Lower lobe of right lung (tissue), 2 donors: Measurements from ENCODE around the gene WDFY4. TPM values are rescaled to one million over a fixed set of nuclear protein-coding genes. Genes with fewer than 3 reads are reported as not detected.

Experiments used
- ATAC-seq, 2 donors: fragments of 200-7000 bp; cut with Tn5 transposase; one replicate each; pipeline ENCODE4 v1.9.1; 2020 to 2022; ENCODE audit warnings: mild to moderate bottlenecking in 2 of 2, moderate library complexity in 2 of 2
- DNase-seq: peaks from one replicate; pipeline ENCODE4 v3.0.0-alpha.2; 2020
- H3K27ac ChIP-seq: fragments of 200-600 bp; one replicate; pipeline ENCODE4 v1.8.0; 2022
- H3K27me3 ChIP-seq: fragments of 200-600 bp; one replicate; pipeline ENCODE4 v1.8.0; 2022; ENCODE audit warnings: low read depth
- H3K36me3 ChIP-seq: fragments of 200-600 bp; one replicate; pipeline ENCODE4 v1.8.0; 2022; ENCODE audit warnings: mild to moderate bottlenecking
- H3K4me1 ChIP-seq: fragments of 200-600 bp; one replicate; pipeline ENCODE4 v1.8.0; 2022
- H3K4me3 ChIP-seq: fragments of 200-600 bp; one replicate; pipeline ENCODE4 v1.8.0; 2022; ENCODE audit warnings: mild to moderate bottlenecking
- H3K9me3 ChIP-seq: fragments of 200-600 bp; one replicate; pipeline ENCODE4 v1.8.0; 2022
- CTCF ChIP-seq: fragments of 200-600 bp; IDR thresholded peaks from one replicate; pipeline ENCODE4 v1.8.0; 2022; ENCODE audit warnings: antibody characterized with exemption, mild to moderate bottlenecking
- intact Hi-C: fragments of 100-400 bp; cut with DNase I; formaldehyde crosslinking; loops from one replicate; pipeline ENCODE4 v1.11.0; 2022
- total RNA-seq: library from RNA; stranded (reverse); fragmentation: NEBNext Ultra II Directional; extraction: Animal tissue kit (Norgen Biotek cat#: 25700); gene quantifications from one replicate; pipeline ENCODE4 v1.2.1, GENCODE V29; 2021
- donor health status: DM: no; HTN: yes; CAD: no; lungs with severe emphysema.

WDFY4 gene
- total RNA-seq, 1 donor from 2014 or later = 44.4 TPM

- Histone ChIP-seq H3K4me3 (no peak overlapping the region), H3K9me3 (no peaks in the 10 kb centered on the region), H3K4me1 (peaks cover 8% of the 10 kb centered on the region), H3K27me3 (no peaks in the 10 kb centered on the region), H3K27ac (no peak overlapping the region), H3K36me3 (no peaks in the 10 kb centered on the region)
- intact Hi-C loops = no loop called here
- ATAC-seq (no peak), DNase-seq (no peak)
- no peak for TF ChIP-seq CTCF
These were observed 76.3 kb downstream of the WDFY4 start for GRCh38 chr10:48760983-48761382.

GRCh38 chr10:48762064-48763042 is 77.7 kb downstream of the WDFY4 start:
- no peak overlapping the region for H3K4me3 ChIP-seq

GRCh38 chr10:48763403-48763965 is 78.8 kb downstream of the WDFY4 start:
- no peak for DNase-seq
- no peaks in the 10 kb centered on the region for H3K9me3 ChIP-seq
- H3K4me1 ChIP-seq = peaks cover 8% of the 10 kb centered on the region
- H3K27me3 ChIP-seq = no peaks in the 10 kb centered on the region
- no peak overlapping the region for H3K4me3 ChIP-seq
- H3K27ac ChIP-seq = no peak overlapping the region
- no peaks in the 10 kb centered on the region for H3K36me3 ChIP-seq
- no peak for ATAC-seq
- TF ChIP-seq CTCF = no peak
- intact Hi-C loops = no loop called here

More at GRCh38 chr10:48762064-48763042, 77.7 kb downstream of the WDFY4 start:
- no peak overlapping the region for H3K27ac ChIP-seq
- H3K27me3 ChIP-seq = no peaks in the 10 kb centered on the region
- no peak for TF ChIP-seq CTCF
- ATAC-seq (no peak), DNase-seq (no peak)
- H3K9me3 ChIP-seq = no peaks in the 10 kb centered on the region
- H3K4me1 ChIP-seq = peaks cover 8% of the 10 kb centered on the region
- no peaks in the 10 kb centered on the region for H3K36me3 ChIP-seq
- intact Hi-C loops = no loop called here

- Histone ChIP-seq H3K36me3 (no peaks in the 10 kb centered on the region), H3K4me1 (no peaks in the 10 kb centered on the region), H3K9me3 (no peaks in the 10 kb centered on the region), H3K27ac (no peak overlapping the region), H3K4me3 (no peak overlapping the region), H3K27me3 (no peaks in the 10 kb centered on the region)
- intact Hi-C loops = no loop called here
- no peak for TF ChIP-seq CTCF
- ATAC-seq (no peak), DNase-seq (no peak)
These were observed 79.8 kb downstream of the WDFY4 start for GRCh38 chr10:48764486-48764885.

GRCh38 chr10:48765039-48765438 is 80.4 kb downstream of the WDFY4 start:
- Histone ChIP-seq H3K4me3 (no peak overlapping the region), H3K27ac (no peak overlapping the region), H3K4me1 (no peaks in the 10 kb centered on the region), H3K36me3 (no peaks in the 10 kb centered on the region), H3K27me3 (no peaks in the 10 kb centered on the region), H3K9me3 (no peaks in the 10 kb centered on the region)
- DNase-seq = no peak
- intact Hi-C loops = no loop called here
- no peak for ATAC-seq
- no peak for TF ChIP-seq CTCF
